GM21529 (cell line): ENCODE results near the gene KIAA1671.

Source experiments
- ATAC-seq: cut with Tn5 transposase; IDR thresholded peaks from one replicate; pipeline ENCODE4 v1.9.1; 2021; ENCODE audit not compliant: unreplicated experiment

KIAA1671 gene

GRCh38 chr22:25007444-25008106 lies 55.1 kb downstream of the KIAA1671 start:
- ATAC-seq = no peak

DNA sequence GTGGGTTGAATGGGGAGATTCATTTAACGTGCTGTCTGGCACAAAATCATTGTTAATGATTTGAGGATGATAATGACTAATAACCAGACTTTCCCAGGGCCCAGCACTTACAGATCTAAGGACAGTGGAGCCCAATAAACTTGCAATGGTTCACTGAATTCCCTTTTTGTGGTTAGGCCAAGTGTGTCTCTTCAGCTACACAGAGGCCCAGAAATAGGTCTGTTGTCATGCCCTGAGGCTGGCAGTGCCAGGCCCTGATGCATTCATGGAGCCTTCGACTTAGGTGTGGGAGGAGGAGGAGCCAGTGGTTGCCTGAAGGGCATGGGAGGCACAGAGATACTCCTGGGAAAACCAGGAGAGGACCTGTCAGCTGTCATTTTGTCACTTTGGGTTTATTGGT lies 56.1 kb downstream of the KIAA1671 start:
- ATAC-seq = no peak

DNA sequence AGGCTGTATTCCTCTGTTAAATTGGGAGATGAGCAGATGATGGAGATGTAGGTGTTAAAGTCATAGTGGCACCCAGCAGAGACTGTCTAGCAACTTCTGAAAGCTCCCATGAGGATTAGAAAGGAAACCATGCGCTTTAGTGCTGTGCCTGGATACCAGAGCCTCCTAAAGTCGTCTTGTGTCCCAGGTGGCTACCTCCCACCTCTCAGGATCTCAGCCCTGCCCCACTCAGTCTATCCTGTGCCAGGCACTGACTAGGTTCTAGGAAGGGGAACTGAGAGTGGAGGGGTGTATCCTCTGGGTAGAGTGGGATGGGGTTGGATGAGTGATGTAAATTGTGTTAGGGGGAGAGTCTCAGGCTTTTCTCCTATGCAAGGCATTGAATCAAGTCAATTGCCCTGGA lies 60.2 kb downstream of the KIAA1671 start:
- no peak for ATAC-seq

GRCh38 chr22:25013607-25014006 lies 61.1 kb downstream of the KIAA1671 start:
- no peak for ATAC-seq

- ATAC-seq = no peak
Measured at GRCh38 chr22:25014896-25015755, 62.6 kb downstream of the KIAA1671 start.

- no peak for ATAC-seq
Measured at GRCh38 chr22:25016311-25016710, 63.8 kb downstream of the KIAA1671 start.

- ATAC-seq = no peak
Measured at GRCh38 chr22:25018009-25018408, 65.5 kb downstream of the KIAA1671 start.

DNA sequence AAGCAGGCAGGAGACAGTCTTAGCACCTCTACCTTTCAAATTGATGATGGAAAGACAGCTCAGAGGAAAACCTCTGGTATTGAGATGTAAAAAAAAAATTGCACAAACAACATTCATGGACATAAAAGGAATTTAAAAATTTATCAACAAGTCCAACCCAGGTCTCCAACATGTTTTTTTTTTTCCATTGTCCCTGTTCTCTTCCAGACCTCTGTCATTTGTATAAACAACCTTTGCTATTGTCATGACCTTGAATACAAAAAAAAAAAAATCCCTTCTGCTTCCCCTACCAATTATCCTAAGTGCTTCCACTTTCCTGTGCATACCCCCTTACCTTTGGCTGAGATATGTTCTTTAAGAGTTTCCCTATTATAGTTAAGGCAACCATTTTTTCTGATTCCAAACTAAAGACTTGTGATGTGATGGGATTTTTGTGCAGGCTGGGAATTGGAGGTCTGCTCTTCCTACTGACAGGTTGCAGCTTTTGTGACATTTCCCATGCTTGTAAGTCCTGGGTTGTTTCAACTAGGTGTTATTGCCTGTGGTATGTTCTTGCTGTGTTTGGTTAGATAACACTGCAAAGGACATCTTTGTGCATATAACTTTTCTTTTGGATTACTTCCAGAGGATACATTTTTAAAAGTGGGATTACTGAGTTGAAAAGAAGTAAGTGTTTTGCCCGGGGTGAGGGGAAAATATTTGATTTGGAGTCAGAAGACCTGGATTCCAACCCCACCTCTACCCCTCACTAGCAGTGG lies 67.1 kb downstream of the KIAA1671 start:
- ATAC-seq = no peak

DNA sequence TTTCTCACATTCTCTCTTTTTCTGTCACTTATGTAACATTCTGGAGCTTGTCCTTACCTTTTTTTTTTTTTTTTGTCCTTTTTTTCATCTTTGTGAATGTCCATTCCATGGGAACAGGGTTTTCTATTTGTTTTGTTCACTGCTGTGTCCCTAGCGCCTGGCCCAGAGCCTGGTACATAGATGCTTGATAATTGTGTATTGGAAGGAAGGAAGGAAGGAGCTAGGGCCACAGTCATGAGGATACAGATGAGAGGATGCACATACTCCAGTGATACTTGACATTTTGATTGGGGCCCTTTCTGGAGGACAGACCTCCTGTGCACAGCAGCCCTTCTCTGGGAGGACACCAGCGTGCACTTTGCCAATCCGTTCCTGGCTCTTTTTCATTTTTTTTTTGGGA lies 68.9 kb downstream of the KIAA1671 start:
- no peak for ATAC-seq

GRCh38 chr22:25021976-25022711 lies 69.6 kb downstream of the KIAA1671 start:
- no peak for ATAC-seq

GRCh38 chr22:25023879-25024278 lies 71.4 kb downstream of the KIAA1671 start:
- no peak for ATAC-seq

GRCh38 chr22:25024895-25025294 lies 72.4 kb downstream of the KIAA1671 start:
- no peak for ATAC-seq

DNA sequence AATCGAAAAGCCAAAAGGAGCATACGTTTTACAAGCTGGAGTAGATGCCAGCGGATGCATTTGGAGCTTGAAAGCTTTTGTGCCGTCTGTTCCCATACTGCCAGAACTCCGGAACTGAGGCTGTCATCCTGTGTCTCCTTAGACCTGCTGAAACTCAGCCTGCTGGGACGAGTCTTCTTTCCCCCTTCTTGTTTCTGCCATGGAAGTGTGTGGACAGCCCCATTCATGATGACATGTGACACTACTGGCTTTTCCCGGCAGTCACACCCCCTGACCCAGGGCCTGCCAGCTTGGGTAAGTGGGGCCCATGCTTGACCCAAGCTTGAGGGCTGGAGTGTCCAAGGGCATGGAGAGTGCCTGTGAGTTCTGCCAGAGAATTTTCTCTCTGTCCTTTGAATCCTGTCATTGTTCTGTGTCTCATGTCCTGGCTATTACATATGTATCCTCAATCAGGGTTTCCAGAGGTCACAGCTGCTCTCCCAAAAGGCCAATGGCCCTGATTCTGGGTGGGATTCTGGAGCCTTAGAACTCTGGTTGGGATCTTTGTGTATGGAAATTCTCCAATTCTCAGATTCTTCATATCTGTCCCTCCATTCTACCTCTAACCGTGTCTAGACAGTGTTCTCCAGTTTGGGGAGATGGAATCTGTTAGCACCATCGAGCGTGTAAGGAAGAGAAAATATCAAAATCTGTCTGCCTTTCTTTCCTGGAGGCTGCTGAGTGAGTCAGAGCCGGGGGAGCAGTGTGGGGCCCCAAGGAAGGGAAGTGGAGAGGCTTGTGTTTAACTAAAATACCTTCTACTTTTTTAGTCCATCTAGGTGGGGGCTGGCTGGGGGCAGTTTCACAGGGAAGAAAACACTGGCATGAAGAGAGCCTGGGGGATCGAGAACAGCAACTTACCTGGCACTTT lies 73.2 kb downstream of the KIAA1671 start:
- no peak for ATAC-seq

DNA sequence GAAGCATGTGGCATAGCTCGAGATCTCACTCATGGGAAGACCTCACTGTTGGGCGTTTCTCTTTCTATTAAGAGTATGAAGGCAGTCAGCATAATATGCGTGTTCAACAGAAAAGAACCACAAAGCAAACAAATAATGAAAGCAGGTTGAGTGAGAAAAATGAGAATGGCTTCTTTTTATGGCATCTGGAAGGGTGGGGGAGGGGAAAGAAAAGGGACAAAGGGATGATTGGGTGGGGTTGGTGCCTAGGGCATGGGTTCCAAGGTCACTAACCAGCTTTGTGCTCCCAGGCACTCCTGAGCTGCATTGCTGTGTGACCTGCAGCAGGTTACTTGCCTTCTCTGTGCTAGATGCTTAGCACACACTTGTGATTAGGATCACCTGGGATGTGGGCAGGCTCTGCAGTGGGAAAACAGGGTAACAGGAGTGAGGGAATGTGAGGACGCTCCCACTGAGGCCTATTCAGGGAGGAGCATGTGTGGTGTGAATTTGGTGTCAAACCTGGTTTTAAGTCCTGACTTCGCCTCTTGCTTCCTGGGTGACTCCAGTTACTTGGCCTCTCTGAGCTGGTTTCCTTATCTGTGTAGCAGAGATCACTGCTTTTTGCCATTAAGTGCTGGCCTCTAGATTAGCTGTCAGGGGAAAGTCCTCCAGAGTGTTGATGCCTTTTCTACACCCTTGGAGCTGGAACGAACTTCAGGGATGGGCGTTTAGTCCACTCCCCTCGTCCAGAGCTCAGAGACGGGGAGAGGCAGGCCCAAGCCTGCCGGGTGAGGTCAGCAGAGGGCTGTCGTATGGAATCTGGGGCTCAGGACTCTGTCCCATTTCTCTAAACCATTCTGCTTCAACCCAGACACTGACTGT lies 74.8 kb downstream of the KIAA1671 start:
- no peak for ATAC-seq

- no peak for ATAC-seq
Measured at GRCh38 chr22:25027959-25028840, 75.7 kb downstream of the KIAA1671 start.

- ATAC-seq = no peak
Measured at GRCh38 chr22:25028841-25029141, 76.3 kb downstream of the KIAA1671 start.

DNA sequence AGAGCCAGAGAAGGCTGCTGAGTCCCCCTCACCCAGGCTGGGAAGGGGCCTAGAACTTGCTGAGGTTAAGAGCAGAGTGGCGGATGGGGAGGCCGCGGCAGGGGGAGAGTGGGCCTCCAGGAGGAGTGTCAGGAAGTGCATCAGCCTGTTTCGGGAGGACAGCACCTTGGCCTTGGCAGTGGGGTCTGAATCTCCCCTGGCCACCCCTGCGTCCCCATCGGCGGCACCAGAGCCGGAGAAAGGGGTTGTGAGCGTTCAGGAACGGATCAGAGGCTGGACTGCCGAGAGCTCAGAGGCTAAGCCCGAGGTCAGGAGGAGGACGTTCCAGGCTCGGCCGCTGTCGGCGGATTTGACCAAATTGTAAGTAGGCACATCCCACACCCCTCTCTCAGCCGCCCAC lies 76.7 kb downstream of the KIAA1671 start:
- no peak for ATAC-seq

GRCh38 chr22:25030636-25031035 lies 78.1 kb downstream of the KIAA1671 start:
- no peak for ATAC-seq
